KOPT-K1 (cell line): ENCODE results near the gene PTBP2.
"Not testable (repeated sequence)": the region's sequence is repeated elsewhere in the genome, so short reads cannot be mapped to it uniquely, and the experiment has no call there.

Experiments used
- H3K27ac ChIP-seq: fragments of 200-600 bp; sonication (generic); 2 replicates; pipeline ENCODE4 v1.5.1; 2016; ENCODE audit warnings: antibody characterized with exemption, mild to moderate bottlenecking, low read depth, low read length; ENCODE audit not compliant: poor library complexity, severe bottlenecking
- H3K36me3 ChIP-seq: fragments of 200-600 bp; sonication (generic); 2 replicates; pipeline ENCODE4 v1.5.1; 2017; ENCODE audit warnings: antibody characterized with exemption, mild to moderate bottlenecking, low read length, moderate library complexity; ENCODE audit not compliant: insufficient read depth
- H3K9me3 ChIP-seq: fragments of 200-600 bp; sonication (generic); 2 replicates; pipeline ENCODE4 v1.5.1; 2017; ENCODE audit warnings: antibody characterized with exemption, low read length, mild to moderate bottlenecking; ENCODE audit not compliant: insufficient read depth, poor library complexity, severe bottlenecking

The PTBP2 gene

GRCh38 chr1:96763514-96763913 lies 41.9 kb downstream of the PTBP2 start:
- Histone ChIP-seq H3K36me3 (peaks cover 64% of the 10 kb centered on the region), H3K27ac (no peak overlapping the region), H3K9me3 (peaks cover 41% of the 10 kb centered on the region)

GRCh38 chr1:96764469-96764868 lies 42.9 kb downstream of the PTBP2 start:
- H3K36me3 ChIP-seq = peaks cover 62% of the 10 kb centered on the region
- H3K9me3 ChIP-seq = peaks cover 32% of the 10 kb centered on the region
- H3K27ac ChIP-seq = no peak overlapping the region

- Histone ChIP-seq H3K9me3 (no peaks in the 10 kb centered on the region), H3K36me3 (peaks cover 85% of the 10 kb centered on the region), H3K27ac (no peak overlapping the region)
Observed at GRCh38 chr1:96771847-96772246, 50.3 kb downstream of the PTBP2 start.

- Histone ChIP-seq H3K36me3 (peaks cover 87% of the 10 kb centered on the region), H3K9me3 (no peaks in the 10 kb centered on the region), H3K27ac (no peak overlapping the region)
Observed at GRCh38 chr1:96772349-96772748, 50.8 kb downstream of the PTBP2 start.

- peaks cover 86% of the 10 kb centered on the region for H3K36me3 ChIP-seq
- no peaks in the 10 kb centered on the region for H3K9me3 ChIP-seq
- no peak overlapping the region for H3K27ac ChIP-seq
Observed at GRCh38 chr1:96772972-96773371, 51.4 kb downstream of the PTBP2 start.

- peaks cover 99% of the 10 kb centered on the region for H3K36me3 ChIP-seq
- no peak overlapping the region for H3K27ac ChIP-seq
- no peaks in the 10 kb centered on the region for H3K9me3 ChIP-seq
Observed at GRCh38 chr1:96782206-96782605, 60.6 kb downstream of the PTBP2 start.

- Histone ChIP-seq H3K27ac (no peak overlapping the region), H3K36me3 (peaks cover 99% of the 10 kb centered on the region), H3K9me3 (no peaks in the 10 kb centered on the region)
Observed at GRCh38 chr1:96782856-96783255, 61.3 kb downstream of the PTBP2 start.

- Histone ChIP-seq H3K27ac (no peak overlapping the region), H3K9me3 (no peaks in the 10 kb centered on the region), H3K36me3 (peaks cover 99% of the 10 kb centered on the region)
Observed at GRCh38 chr1:96790599-96790998, 69.0 kb downstream of the PTBP2 start.

GRCh38 chr1:96792220-96792619 lies 70.6 kb downstream of the PTBP2 start:
- H3K36me3 ChIP-seq = peaks cover 99% of the 10 kb centered on the region
- H3K27ac ChIP-seq = no peak overlapping the region
- H3K9me3 ChIP-seq = no peaks in the 10 kb centered on the region

- not testable (repeated sequence) for H3K27ac ChIP-seq, H3K9me3 ChIP-seq
- H3K36me3 ChIP-seq = peaks cover 71% of the 10 kb centered on the region
Observed at GRCh38 chr1:96801696-96802095, 80.1 kb downstream of the PTBP2 start.

- H3K36me3 ChIP-seq = peaks cover 84% of the 10 kb centered on the region
- no peaks in the 10 kb centered on the region for H3K9me3 ChIP-seq
- H3K27ac ChIP-seq = no peak overlapping the region
Observed at GRCh38 chr1:96804648-96805047, 83.1 kb downstream of the PTBP2 start.

GRCh38 chr1:96808191-96808590 lies 86.6 kb downstream of the PTBP2 start:
- Histone ChIP-seq H3K27ac (no peak overlapping the region), H3K36me3 (peaks cover 98% of the 10 kb centered on the region), H3K9me3 (no peaks in the 10 kb centered on the region)

- Histone ChIP-seq H3K36me3 (peaks cover 97% of the 10 kb centered on the region), H3K27ac (no peak overlapping the region), H3K9me3 (no peaks in the 10 kb centered on the region)
Observed at GRCh38 chr1:96815914-96816313, 94.3 kb downstream of the PTBP2 start.

- no peaks in the 10 kb centered on the region for H3K9me3 ChIP-seq
- no peak overlapping the region for H3K27ac ChIP-seq
- H3K36me3 ChIP-seq = peaks cover 87% of the 10 kb centered on the region
Observed at GRCh38 chr1:96820107-96820506, 98.5 kb downstream of the PTBP2 start.

- H3K27ac ChIP-seq = no peak overlapping the region
- H3K36me3 ChIP-seq = peaks cover 87% of the 10 kb centered on the region
- H3K9me3 ChIP-seq = no peaks in the 10 kb centered on the region
Observed at GRCh38 chr1:96820671-96821070, 99.1 kb downstream of the PTBP2 start.

- Histone ChIP-seq H3K27ac (no peak overlapping the region), H3K36me3 (peaks cover 56% of the 10 kb centered on the region), H3K9me3 (no peaks in the 10 kb centered on the region)
Observed at GRCh38 chr1:96825231-96825630, 103.6 kb downstream of the PTBP2 start.
